NCI-H2171 treated with DMSO at 0.1 percent for 48 hours (cell line): Measurements from ENCODE around the gene TMCO6.

ENCODE experiments used
- DNase-seq: peaks from one replicate; lab custom pipeline; 2025; lab: John Stamatoyannopoulos, UW

TMCO6 gene

DNA sequence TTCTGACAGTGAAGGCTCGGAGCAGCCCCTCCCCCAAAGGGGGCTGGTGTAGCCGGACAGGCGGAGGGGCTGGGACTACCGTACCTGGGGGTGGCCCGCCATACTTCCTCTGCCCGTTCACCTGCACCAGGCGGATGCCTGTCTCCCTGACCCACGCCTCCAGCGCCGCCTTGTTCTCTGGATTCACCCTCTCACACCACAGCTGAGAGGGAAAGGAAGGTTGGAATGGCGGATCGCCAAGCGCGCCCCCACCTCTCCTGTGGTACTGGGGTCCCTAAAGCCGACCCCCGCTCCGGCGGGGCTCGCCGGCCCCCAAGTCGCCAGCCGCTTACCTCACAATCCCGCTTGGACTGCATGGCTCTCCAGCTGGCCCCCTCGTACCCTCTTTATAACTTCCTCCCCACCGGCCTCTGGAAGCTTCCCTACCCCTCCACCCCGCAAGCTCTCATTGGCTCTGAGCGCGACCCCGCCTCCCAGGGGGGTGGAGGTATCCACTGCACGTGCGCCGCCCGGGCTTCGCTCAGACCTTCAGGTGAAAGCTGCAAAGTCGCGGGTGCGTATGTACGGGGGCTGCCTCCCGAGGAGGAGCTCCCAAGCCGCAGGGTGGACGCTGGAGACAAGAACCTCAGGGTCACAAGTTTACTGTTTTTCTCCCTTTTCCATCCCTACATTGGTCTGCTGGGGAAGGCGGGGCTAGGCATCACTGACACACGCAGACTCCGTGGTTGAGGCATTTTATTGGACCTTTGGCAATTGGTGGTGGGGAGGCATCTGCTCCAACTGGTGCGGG lies 34.1 kb downstream of the TMCO6 start, which contains the start of gene DND1:
Gene DND1, minus strand, starts transcription at position 390 of the 790 bp plus-strand sequence. Its CDS starts 34 bp downstream, at position 356.
- no peak for DNase-seq

DNA sequence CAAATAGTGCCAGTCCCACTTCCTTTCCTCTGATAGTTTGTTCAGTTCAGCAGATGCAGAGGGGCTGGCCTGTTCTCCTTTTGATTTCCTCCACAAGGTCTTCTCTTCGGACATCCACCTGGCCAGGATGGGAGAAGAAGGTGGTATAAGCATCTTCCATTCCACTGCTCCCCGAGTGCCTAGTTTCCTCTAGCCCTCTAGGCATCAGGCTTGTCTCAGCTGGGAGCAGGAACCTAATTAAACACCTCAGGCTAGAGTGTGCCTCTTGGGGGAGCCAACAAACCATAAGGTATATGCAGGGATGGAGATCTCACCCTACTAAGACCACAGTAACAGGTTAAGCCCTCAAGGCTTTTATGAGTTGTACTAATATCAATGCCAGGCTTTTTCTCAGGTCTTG lies 35.0 kb downstream of the TMCO6 start:
- no peak for DNase-seq

DNA sequence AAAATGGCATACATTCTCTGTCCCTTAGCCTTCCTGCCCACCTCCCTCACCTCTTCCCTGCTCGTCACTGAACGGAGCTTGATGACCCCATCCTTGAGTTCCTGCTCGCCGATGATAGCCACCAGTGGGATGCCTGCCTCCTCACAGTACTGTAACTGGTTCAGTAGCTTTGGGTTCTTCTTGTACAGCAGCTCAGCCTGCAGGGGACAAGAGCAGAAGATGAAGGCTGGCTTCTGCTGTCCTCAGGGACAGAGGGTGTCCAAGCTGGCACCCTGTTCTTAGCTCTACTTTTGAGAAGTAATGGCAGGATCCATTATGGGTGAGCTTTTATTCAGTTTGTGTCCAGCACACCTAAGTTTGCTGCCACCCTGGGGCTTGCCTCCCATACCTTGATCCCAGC lies 35.4 kb downstream of the TMCO6 start:
- no peak for DNase-seq

DNA sequence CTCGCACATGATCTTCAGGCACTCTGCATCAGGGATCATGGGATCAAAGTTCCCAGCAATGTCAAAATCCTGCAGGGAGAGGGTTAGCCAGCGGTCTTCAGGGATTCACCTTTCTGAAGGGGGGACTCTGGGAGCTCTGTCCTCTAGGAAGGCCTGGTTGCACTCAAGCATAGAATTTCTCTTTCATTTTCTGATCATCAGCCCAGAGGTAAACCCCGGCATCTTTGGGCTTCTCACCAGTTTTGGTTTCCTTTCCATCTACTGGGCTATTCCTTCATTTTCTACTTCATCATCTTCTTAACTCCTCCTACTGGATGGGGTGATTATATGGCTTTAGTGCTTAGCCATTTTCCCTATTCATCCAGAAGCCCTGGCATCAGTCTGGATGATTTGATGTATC lies 38.7 kb downstream of the TMCO6 start:
- DNase-seq = no peak

DNA sequence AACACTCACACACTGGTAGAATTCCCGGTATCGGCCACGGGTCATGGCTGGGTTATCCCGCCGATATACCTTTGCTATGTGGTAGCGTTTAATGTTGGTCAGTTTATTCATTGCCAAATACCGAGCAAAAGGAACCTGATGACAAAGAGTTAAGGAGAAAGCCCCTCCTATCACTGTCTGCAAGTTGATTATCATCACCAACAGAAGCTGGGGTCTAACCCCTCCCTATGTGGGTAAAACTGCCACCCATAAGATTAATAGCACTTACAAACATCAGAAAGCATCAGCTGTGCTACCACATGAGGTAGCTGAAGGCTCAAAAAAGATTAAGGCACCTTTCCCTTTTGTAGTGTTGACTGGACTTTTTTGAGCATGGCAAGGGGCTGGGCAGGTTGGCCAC lies 39.7 kb downstream of the TMCO6 start:
- no peak for DNase-seq

DNA sequence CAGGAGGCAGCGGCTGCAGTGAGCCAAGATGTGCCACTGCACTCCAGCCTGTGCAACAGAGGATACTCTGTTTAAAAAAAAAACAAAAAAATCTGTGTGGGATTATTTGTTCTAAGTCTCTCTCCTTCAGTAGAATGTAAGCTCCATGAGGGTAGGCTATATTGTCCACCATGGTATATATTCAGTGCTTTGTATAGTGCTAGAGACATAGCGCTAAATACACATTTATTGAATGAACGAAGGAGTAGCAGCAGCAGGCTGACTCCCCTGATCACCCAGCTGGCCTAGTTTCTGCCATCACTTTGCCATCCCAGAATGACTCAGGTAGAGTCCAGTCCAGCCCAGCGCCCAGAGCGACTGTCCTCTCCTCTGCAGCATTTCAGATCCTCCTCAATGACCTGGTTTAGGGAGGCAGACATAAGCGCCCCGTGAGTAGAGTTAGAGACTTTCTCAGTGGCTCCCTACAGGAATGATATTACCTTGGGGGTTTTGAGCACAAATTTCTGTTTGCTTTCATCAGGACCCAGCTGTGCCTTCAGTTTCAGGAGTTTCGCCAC lies 51.2 kb downstream of the TMCO6 start:
- no peak for DNase-seq

DNA sequence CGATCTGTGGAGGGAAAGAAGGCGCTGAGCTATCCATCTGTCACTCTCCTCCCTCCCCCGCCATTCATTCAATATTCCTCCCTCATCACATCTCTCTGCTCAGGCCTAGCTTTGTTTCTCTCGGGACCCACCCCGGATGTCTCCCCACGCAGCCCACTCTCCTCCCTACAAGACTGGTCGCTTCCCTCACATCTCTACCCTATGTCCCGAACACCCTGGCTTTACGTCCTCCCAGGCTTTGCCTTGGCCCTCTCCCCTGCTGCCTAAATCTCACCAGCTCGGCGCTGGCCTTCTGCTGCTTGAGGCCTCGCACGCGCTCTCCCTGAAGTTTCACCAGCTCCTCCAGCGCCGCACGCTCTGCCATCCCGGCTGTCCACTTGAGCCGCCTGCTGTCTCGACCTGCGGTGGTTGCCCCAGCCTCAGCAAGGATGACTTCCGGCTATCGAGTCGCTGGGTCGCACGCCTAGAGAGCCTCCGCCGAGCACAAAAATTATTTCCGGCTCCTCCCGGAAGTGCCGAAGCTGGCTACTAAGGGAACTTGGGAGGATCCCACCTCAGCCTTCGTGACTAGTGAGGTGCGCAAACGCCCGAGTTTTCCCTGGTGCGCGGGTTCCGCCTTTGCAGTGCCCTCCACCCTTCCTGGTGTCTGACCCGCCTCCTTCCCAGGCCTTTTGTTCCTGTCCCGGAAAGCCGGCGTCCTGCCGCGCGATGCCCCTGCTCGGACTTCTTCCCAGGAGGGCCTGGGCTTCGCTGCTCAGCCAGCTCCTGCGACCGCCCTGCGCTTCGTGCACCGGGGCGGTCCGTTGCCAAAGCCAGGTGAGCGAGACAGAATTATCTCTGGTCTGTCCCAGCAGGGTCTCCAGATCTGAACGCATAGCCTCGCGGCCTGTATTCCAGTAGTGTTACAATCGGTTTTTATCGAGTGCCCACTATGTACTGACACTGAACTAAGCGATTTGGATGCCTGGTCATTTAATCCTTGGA lies 52.0 kb downstream of the TMCO6 start, which contains the start of the genes HARS1 and HARS2:
Gene HARS1, minus strand, starts transcription at position 430 of the 984 bp plus-strand sequence. Its CDS starts 66 bp downstream, at position 364.
Gene HARS2, plus strand, starts transcription at position 515 of the 984 bp plus-strand sequence. Its CDS starts 194 bp downstream, at position 709.
- DNase-seq = peak; percentile 86

DNA sequence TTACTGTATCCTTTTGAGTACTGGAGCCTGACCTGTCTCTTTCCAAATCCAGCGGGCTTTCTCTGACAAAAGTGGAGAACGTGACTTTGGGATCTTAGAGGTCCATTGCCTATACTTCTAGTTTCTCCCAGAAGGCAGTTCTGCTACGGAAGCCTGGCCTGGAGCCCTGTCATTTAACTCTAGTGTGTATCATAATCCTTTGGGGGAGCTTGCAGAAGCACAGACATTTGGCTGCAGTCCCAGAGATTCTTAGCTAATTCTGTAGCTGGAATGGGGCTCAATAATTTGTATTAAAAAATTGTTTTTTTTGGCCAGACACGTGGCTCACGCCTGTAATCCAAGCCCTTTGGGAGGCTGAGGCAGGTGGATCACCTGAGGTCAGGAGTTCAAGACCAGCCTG lies 55.0 kb downstream of the TMCO6 start:
- DNase-seq = no peak
